ENCODE measurements around the gene PIANP.

Gene PIANP

DNA sequence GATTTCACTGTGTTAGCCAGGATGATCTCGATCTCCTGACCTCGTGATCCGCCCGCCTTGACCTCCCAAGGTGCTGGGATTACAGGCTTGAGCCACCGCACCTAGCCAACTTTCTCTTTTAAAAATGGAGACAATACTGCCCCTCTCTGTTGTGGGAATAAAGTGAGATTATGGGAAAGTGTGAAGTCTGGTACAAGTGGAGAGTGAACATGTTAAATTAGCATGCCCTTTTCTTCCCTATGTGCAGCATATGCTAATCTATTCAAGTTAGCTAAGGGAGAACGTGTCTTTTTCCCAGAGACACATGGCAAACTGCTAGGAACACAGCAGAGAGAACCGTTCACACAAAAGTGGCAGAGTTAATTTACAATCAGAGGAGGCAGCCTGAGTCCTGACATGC lies 24.7 kb upstream of the PIANP start:
- Histone ChIP-seq H2BK120ac (ENCODE audit: low read depth, low read length) (no peak overlapping the region), H4K91ac (ENCODE audit: low read depth, low read length, poor library complexity) (no peak overlapping the region), H3K9me3 (replicated peaks in 1 of 2; ENCODE audit: control insufficient read depth in 2 of 2, insufficient read depth in 1 of 2, low read depth in 1 of 2, low read length in 2 of 2) (no peaks in the 10 kb centered on the region), H3K4me1 (ENCODE audit: control insufficient read depth in 2 of 2, insufficient read depth in 1 of 2, low read depth in 1 of 2, low read length in 2 of 2) (peaks cover 3 to 5% of the 10 kb centered on the region in 2 donors), H3K79me1 (ENCODE audit: low read depth, low read length) (peaks cover 1% of the 10 kb centered on the region), H3K27ac (replicated peaks; ENCODE audit: low read length) (no peak overlapping the region), H2BK12ac (ENCODE audit: low read length) (no peak overlapping the region), H3K23ac (ENCODE audit: low read depth, low read length, poor library complexity) (no peak overlapping the region), H3K4me2 (ENCODE audit: insufficient read depth, low read length, poor library complexity, severe bottlenecking) (no peak overlapping the region), H2AK5ac (ENCODE audit: low read depth, low read length) (no peak overlapping the region), H3K9ac (ENCODE audit: low read depth, low read length, poor library complexity) (no peak overlapping the region), H2BK5ac (ENCODE audit: low read length) (no peak overlapping the region), H3K14ac (ENCODE audit: low read length) (no peak overlapping the region), H2AFZ (ENCODE audit: low read length) (no peak overlapping the region), H3K27me3 (ENCODE audit: control insufficient read depth in 3 of 3, insufficient read depth in 3 of 3, low read depth in 1 of 3, low read length in 3 of 3) (no peaks in the 10 kb centered on the region), H3K4ac (ENCODE audit: low read length) (no peak overlapping the region), H3K36me3 (replicated peaks in 1 of 2; ENCODE audit: control insufficient read depth in 2 of 2, insufficient read depth in 2 of 2, low read length in 2 of 2) (peaks cover 14 to 38% of the 10 kb centered on the region in 2 donors), H3K4me3 (ENCODE audit: low read length in 2 of 2) (no peak overlapping the region), H2BK15ac (ENCODE audit: low read length) (no peak overlapping the region), H4K8ac (ENCODE audit: low read depth, low read length) (no peak overlapping the region), H3K18ac (ENCODE audit: low read length) (no peak overlapping the region)
- no CpG with 5 or more reads among the region's 7 CpGs for WGBS, 2 donors (ENCODE audit: extremely low coverage in 2 of 2, insufficient read length in 2 of 2, insufficient replicate concordance in 1 of 2)
- no peak for DNase-seq (ENCODE audit: low spot score)

DNA sequence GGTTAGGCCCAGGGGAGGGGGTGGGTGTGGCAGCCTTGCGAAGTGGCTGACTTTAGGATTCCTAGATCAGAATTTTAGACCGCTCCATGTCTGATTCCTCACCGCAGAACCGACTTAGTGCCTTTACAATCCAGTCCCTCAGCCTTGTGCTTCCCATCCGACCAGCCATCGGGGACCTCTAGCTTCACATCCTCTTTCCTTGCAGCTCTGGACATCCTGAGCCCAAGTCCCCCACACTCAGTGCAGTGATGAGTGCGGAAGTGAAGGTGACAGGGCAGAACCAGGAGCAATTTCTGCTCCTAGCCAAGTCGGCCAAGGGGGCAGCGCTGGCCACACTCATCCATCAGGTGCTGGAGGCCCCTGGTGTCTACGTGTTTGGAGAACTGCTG lies 23.8 kb upstream of the PIANP start:
- no peak overlapping the region for H2BK120ac ChIP-seq (ENCODE audit: low read depth, low read length)
- peaks cover under 1% of the 10 kb centered on the region for H3K79me1 ChIP-seq (ENCODE audit: low read depth, low read length)
- no peak overlapping the region for H2BK5ac ChIP-seq (ENCODE audit: low read length)
- no peak for DNase-seq (ENCODE audit: low spot score)
- H3K4me2 ChIP-seq (ENCODE audit: insufficient read depth, low read length, poor library complexity, severe bottlenecking), result peak overlapping the region; percentile 88
- H4K91ac ChIP-seq (ENCODE audit: low read depth, low read length, poor library complexity), result no peak overlapping the region
- H3K36me3 ChIP-seq (replicated peaks in 1 of 2; ENCODE audit: control insufficient read depth in 2 of 2, insufficient read depth in 2 of 2, low read length in 2 of 2), result peaks cover 10 to 29% of the 10 kb centered on the region in 2 donors
- H3K9me3 ChIP-seq (replicated peaks in 1 of 2; ENCODE audit: control insufficient read depth in 2 of 2, insufficient read depth in 1 of 2, low read depth in 1 of 2, low read length in 2 of 2), result no peaks in the 10 kb centered on the region
- H3K9ac ChIP-seq (ENCODE audit: low read depth, low read length, poor library complexity), result peak overlapping the region; percentile 82
- H3K27ac ChIP-seq (replicated peaks; ENCODE audit: low read length), result peak overlapping the region; percentile 82
- H3K18ac ChIP-seq (ENCODE audit: low read length), result peak overlapping the region; percentile 49
- no peak overlapping the region for H4K8ac ChIP-seq (ENCODE audit: low read depth, low read length)
- H3K4ac ChIP-seq (ENCODE audit: low read length), result no peak overlapping the region
- H2AFZ ChIP-seq (ENCODE audit: low read length), result peak overlapping the region; percentile 84
- WGBS, 2 donors (ENCODE audit: extremely low coverage in 2 of 2, insufficient read length in 2 of 2, insufficient replicate concordance in 1 of 2), result no CpG with 5 or more reads among the region's 10 CpGs
- H2AK5ac ChIP-seq (ENCODE audit: low read depth, low read length), result peak overlapping the region; percentile 13
- H2BK15ac ChIP-seq (ENCODE audit: low read length), result no peak overlapping the region
- H2BK12ac ChIP-seq (ENCODE audit: low read length), result peak overlapping the region; percentile 0
- no peaks in the 10 kb centered on the region for H3K27me3 ChIP-seq (ENCODE audit: control insufficient read depth in 3 of 3, insufficient read depth in 3 of 3, low read depth in 1 of 3, low read length in 3 of 3)
- peaks cover 3 to 5% of the 10 kb centered on the region in 2 donors for H3K4me1 ChIP-seq (ENCODE audit: control insufficient read depth in 2 of 2, insufficient read depth in 1 of 2, low read depth in 1 of 2, low read length in 2 of 2)
- H3K14ac ChIP-seq (ENCODE audit: low read length), result peak overlapping the region; percentile 5
- H3K23ac ChIP-seq (ENCODE audit: low read depth, low read length, poor library complexity), result peak overlapping the region; percentile 83
- H3K4me3 ChIP-seq (ENCODE audit: low read length in 2 of 2), result peak overlapping the region; percentile 76 to 80

DNA sequence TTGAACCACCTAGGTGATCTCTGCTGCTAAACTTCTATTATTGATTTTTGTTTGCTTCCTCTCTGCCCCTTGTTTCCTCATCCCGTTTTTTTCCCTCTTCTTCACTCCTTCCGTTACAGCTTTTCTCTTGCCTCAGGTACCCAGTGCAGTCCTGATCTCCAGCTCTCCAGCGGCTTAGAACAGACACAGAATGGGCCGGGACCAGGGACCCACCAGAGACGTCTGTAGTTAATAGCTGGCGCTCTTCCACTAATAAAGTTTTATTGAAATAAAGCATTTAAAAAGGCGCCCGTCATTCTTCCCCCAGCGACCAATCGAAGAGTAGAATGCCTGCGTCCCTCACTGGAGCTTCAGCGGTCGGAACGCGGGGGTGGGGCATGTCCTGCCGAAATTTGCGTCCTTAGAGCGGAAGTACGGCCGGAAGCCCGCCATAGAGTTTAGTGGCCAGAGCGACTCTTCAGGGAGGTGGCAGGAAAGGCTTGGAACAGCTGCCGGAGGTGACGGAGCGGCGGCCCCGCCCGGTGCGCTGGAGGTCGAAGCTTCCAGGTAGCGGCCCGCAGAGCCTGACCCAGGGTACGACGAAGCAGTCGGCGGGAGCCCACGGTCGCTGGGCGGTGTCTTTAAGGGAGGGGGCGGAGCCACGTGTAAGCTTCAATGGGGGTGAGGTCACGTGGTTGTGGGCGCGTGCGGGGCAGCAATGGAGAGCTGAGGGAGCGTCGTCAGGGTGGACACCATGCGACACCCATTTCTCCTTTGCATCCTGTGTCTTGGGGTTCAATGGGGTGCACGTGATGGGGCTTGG lies 23.2 kb upstream of the PIANP start, which contains the start of gene COPS7A:
Gene COPS7A (plus strand): TSS at position 440 of the 802 bp plus-strand sequence. CDS start 611 bp downstream, outside the sequence.
- Histone ChIP-seq H4K8ac (ENCODE audit: low read depth, low read length) (no peak within 1 kb of the TSS), H3K27ac (replicated peaks; ENCODE audit: low read length) (peak within 1 kb of the TSS; percentile 82), H2BK12ac (ENCODE audit: low read length) (peak within 1 kb of the TSS; percentile 0), H2AK5ac (ENCODE audit: low read depth, low read length) (peak within 1 kb of the TSS; percentile 13), H2BK5ac (ENCODE audit: low read length) (no peak within 1 kb of the TSS), H3K9ac (ENCODE audit: low read depth, low read length, poor library complexity) (peak within 1 kb of the TSS; percentile 82), H3K4ac (ENCODE audit: low read length) (no peak within 1 kb of the TSS), H3K4me3 (ENCODE audit: low read length in 2 of 2) (peak within 1 kb of the TSS; percentile 76 to 80), H4K91ac (ENCODE audit: low read depth, low read length, poor library complexity) (no peak within 1 kb of the TSS), H3K79me1 (ENCODE audit: low read depth, low read length) (no peaks in the 10 kb centered on the region), H3K14ac (ENCODE audit: low read length) (peak within 1 kb of the TSS; percentile 5), H2BK15ac (ENCODE audit: low read length) (no peak within 1 kb of the TSS), H3K36me3 (replicated peaks in 1 of 2; ENCODE audit: control insufficient read depth in 2 of 2, insufficient read depth in 2 of 2, low read length in 2 of 2) (peaks cover 6 to 23% of the 10 kb centered on the region in 2 donors), H2BK120ac (ENCODE audit: low read depth, low read length) (no peak within 1 kb of the TSS), H3K18ac (ENCODE audit: low read length) (peak within 1 kb of the TSS; percentile 84), H3K27me3 (ENCODE audit: control insufficient read depth in 3 of 3, insufficient read depth in 3 of 3, low read depth in 1 of 3, low read length in 3 of 3) (no peaks in the 10 kb centered on the region), H2AFZ (ENCODE audit: low read length) (peak within 1 kb of the TSS; percentile 84), H3K4me2 (ENCODE audit: insufficient read depth, low read length, poor library complexity, severe bottlenecking) (peak within 1 kb of the TSS; percentile 88), H3K9me3 (replicated peaks in 1 of 2; ENCODE audit: control insufficient read depth in 2 of 2, insufficient read depth in 1 of 2, low read depth in 1 of 2, low read length in 2 of 2) (no peaks in the 10 kb centered on the region), H3K4me1 (ENCODE audit: control insufficient read depth in 2 of 2, insufficient read depth in 1 of 2, low read depth in 1 of 2, low read length in 2 of 2) (peaks cover 3 to 5% of the 10 kb centered on the region in 2 donors), H3K23ac (ENCODE audit: low read depth, low read length, poor library complexity) (peak within 1 kb of the TSS; percentile 83)
- peak; percentile 96 for DNase-seq (ENCODE audit: low spot score)
- WGBS, 2 donors (ENCODE audit: extremely low coverage in 2 of 2, insufficient read length in 2 of 2, insufficient replicate concordance in 1 of 2), result no CpG with 5 or more reads among the region's 49 CpGs

DNA sequence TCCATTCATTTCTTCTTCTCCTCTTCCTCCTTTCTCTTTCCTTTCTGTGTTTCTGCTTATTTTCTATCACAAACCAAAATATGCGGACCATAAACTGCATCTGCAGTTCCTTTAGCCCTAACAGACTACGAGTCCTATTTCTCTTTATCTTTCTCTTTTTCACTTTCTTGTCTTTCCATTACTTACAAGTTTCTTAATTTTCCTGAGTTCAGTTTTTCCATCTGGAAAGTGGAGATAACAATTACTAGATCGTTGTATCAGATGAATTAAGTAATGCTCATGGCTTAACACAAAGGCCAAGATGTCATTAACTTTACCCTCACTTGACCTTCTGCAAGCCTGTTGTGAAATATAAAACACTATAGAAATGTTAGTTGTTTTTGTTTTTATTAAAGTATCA lies 22.2 kb upstream of the PIANP start:
- Histone ChIP-seq H3K18ac (ENCODE audit: low read length) (no peak overlapping the region), H3K4ac (ENCODE audit: low read length) (no peak overlapping the region), H3K79me1 (ENCODE audit: low read depth, low read length) (no peaks in the 10 kb centered on the region), H3K4me2 (ENCODE audit: insufficient read depth, low read length, poor library complexity, severe bottlenecking) (no peak overlapping the region), H4K91ac (ENCODE audit: low read depth, low read length, poor library complexity) (no peak overlapping the region), H3K27ac (replicated peaks; ENCODE audit: low read length) (no peak overlapping the region), H3K36me3 (replicated peaks in 1 of 2; ENCODE audit: control insufficient read depth in 2 of 2, insufficient read depth in 2 of 2, low read length in 2 of 2) (peaks cover under 1 to 13% of the 10 kb centered on the region in 2 donors), H2AK5ac (ENCODE audit: low read depth, low read length) (no peak overlapping the region), H3K27me3 (ENCODE audit: control insufficient read depth in 3 of 3, insufficient read depth in 3 of 3, low read depth in 1 of 3, low read length in 3 of 3) (no peaks in the 10 kb centered on the region), H3K14ac (ENCODE audit: low read length) (no peak overlapping the region), H3K4me3 (ENCODE audit: low read length in 2 of 2) (peak overlapping the region in 1 of 2 donors; percentile 76), H4K8ac (ENCODE audit: low read depth, low read length) (no peak overlapping the region), H3K23ac (ENCODE audit: low read depth, low read length, poor library complexity) (no peak overlapping the region), H3K9me3 (replicated peaks in 1 of 2; ENCODE audit: control insufficient read depth in 2 of 2, insufficient read depth in 1 of 2, low read depth in 1 of 2, low read length in 2 of 2) (no peaks in the 10 kb centered on the region), H3K9ac (ENCODE audit: low read depth, low read length, poor library complexity) (no peak overlapping the region), H3K4me1 (ENCODE audit: control insufficient read depth in 2 of 2, insufficient read depth in 1 of 2, low read depth in 1 of 2, low read length in 2 of 2) (peaks cover 3 to 5% of the 10 kb centered on the region in 2 donors), H2AFZ (ENCODE audit: low read length) (peak overlapping the region; percentile 84), H2BK120ac (ENCODE audit: low read depth, low read length) (no peak overlapping the region), H2BK12ac (ENCODE audit: low read length) (no peak overlapping the region), H2BK15ac (ENCODE audit: low read length) (no peak overlapping the region), H2BK5ac (ENCODE audit: low read length) (no peak overlapping the region)
- no peak for DNase-seq (ENCODE audit: low spot score)
- WGBS, 2 donors (ENCODE audit: extremely low coverage in 2 of 2, insufficient read length in 2 of 2, insufficient replicate concordance in 1 of 2), result no CpG with 5 or more reads among the region's 3 CpGs
